T-helper 2 cell treated with Interferon-gamma antibody and Interleukin-4, amounts not matched to agents 5 μg/mL and 100 μg/mL, for 36 hours (primary cell): ENCODE measurements around the gene ZNF675.
"Not testable (repeated sequence)": the region's sequence is repeated elsewhere in the genome, so short reads cannot be mapped to it uniquely, and the experiment has no call there.

Experiments used
- DNase-seq: peaks from one replicate; pipeline ENCODE4 v3.0.0; 2021; ENCODE audit warnings: low spot score
- H3K27ac Mint-ChIP-seq: one replicate; pipeline ENCODE4 v1.8.0; 2021; ENCODE audit warnings: mild to moderate bottlenecking, mixed read lengths
- H3K27me3 Mint-ChIP-seq: one replicate; pipeline ENCODE4 v1.8.0; 2021; ENCODE audit warnings: low read depth, mixed read lengths
- H3K36me3 Mint-ChIP-seq: one replicate; pipeline ENCODE4 v1.8.0; 2021; ENCODE audit warnings: low read depth, mixed read lengths
- H3K4me1 Mint-ChIP-seq: one replicate; pipeline ENCODE4 v1.8.0; 2021; ENCODE audit warnings: low read depth, mixed read lengths
- H3K4me3 Mint-ChIP-seq: one replicate; pipeline ENCODE4 v1.8.0; 2022; ENCODE audit warnings: mild to moderate bottlenecking, moderate library complexity, mixed read lengths
- H3K9me3 Mint-ChIP-seq: one replicate; pipeline ENCODE4 v1.8.0; 2021; ENCODE audit warnings: mixed read lengths

ZNF675 gene

DNA sequence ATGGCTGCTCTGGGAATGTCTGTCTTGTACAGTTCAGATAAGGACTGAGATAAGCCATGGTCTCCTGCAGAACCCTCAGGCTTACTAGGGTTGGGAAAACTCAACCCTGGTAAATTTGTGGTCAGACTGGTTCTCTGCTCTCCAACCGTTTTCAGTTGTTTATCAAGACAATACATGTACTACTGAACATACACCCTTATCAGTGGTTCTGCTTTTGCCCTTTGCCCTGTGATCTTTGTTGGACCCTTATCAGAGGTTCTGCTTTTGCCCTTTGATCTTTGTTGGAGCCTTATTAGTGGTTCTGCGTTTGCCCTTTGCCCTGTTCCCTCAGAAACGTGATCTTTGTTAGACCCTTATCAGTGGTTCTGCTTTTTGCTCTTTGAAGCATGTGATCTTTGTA is 37.2 kb downstream of the ZNF675 start:
- not testable (repeated sequence) for H3K4me3 Mint-ChIP-seq

More for the DNA sequence above, 37.2 kb downstream of the ZNF675 start:
- H3K27ac Mint-ChIP-seq, H3K27me3 Mint-ChIP-seq, H3K4me1 Mint-ChIP-seq, DNase-seq: not testable (repeated sequence)
- peaks cover 27% of the 10 kb centered on the region for H3K36me3 Mint-ChIP-seq
- H3K9me3 Mint-ChIP-seq: peaks cover 67% of the 10 kb centered on the region
